ENCODE data around the gene NKD1. TPM values are rescaled to one million over a fixed set of nuclear protein-coding genes. Genes with fewer than 3 reads are reported as not detected.

The NKD1 gene
- total RNA-seq, 2 donors from 2014 or later = 2.3 TPM

DNA sequence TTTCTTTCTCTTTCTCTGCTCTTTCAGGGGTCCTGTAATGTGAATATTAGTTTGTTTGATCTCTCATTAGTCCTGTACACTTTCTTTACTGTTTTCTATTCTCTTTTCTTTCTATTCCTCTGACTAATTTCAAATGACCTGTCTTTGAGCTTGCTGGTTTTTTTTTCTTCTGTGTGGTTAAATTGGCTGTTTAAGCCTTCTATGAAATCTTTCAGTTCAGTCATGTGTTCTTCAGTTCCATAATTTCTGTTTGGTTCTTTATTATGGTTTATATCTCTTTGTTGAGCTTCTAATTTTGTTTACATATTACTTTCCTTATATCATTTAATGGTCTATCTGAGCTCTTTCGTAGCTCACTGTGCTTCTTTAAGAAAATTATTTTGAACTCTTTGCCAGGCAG, 31.3 kb upstream of the NKD1 start:
- intact Hi-C loops (cut with DNase I) = no loop called here
- H3K27ac ChIP-seq = no peak overlapping the region

DNA sequence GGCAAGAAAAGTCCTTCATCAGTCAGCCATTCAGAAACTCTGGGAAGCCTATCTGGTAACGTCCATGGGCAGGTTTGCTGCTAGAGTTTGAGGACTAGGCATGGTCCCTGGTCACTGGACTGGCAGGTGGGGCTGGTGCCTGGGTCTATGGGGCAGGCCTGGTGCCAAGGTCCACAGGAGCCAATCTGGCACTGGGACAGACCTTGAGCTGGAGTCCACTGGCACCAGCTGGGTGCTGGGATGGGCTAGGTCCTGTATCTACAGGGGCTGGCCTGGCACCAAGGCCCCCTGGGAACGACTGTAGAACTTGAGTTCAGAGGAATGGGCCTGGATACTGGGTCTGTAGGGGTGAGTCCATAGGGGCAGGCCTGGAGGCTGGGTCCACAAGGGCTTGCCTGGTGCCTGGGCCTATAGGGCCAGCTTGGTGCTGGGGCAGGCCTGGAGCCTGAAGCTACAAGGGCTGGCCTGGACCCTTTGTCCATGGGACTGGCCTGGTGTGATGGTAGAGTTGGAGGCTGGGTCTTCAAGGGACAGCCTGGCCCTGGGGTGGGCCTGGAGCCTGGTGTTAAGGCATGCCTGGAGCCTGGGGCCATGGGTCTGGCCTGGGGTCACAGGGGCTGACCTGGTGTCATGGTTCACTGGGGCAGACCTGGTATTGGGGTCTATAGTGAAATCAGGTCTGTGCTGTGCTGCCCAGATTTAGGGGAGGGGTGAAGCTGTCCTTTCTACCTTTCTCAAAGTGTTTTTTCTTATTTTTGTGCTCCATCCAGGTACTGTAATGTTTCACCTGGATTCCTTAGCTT, 30.5 kb upstream of the NKD1 start:
- H3K27me3 ChIP-seq = no peaks in the 10 kb centered on the region
- no peaks in the 10 kb centered on the region for H3K36me3 ChIP-seq
- no peak for DNase-seq
- no peaks in the 10 kb centered on the region for H3K9me3 ChIP-seq
- no peak overlapping the region for H3K9ac ChIP-seq (ENCODE audit: low read depth in 2 of 2, low read length in 2 of 2)
- no peak overlapping the region for H3K4me3 ChIP-seq
- no peak overlapping the region for H3K27ac ChIP-seq
- TF ChIP-seq, protein P1, sequence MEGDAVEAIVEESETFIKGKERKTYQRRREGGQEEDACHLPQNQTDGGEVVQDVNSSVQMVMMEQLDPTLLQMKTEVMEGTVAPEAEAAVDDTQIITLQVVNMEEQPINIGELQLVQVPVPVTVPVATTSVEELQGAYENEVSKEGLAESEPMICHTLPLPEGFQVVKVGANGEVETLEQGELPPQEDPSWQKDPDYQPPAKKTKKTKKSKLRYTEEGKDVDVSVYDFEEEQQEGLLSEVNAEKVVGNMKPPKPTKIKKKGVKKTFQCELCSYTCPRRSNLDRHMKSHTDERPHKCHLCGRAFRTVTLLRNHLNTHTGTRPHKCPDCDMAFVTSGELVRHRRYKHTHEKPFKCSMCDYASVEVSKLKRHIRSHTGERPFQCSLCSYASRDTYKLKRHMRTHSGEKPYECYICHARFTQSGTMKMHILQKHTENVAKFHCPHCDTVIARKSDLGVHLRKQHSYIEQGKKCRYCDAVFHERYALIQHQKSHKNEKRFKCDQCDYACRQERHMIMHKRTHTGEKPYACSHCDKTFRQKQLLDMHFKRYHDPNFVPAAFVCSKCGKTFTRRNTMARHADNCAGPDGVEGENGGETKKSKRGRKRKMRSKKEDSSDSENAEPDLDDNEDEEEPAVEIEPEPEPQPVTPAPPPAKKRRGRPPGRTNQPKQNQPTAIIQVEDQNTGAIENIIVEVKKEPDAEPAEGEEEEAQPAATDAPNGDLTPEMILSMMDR (IDR thresholded peaks at IDR 0.05) = no peak
- intact Hi-C loops (cut with DNase I) = no loop called here
- no peaks in the 10 kb centered on the region for H3K4me1 ChIP-seq

More for the DNA sequence above, 31.3 kb upstream of the NKD1 start:
- H3K4me1 ChIP-seq = no peaks in the 10 kb centered on the region
- DNase-seq = no peak
- H3K9ac ChIP-seq (ENCODE audit: low read depth in 2 of 2, low read length in 2 of 2) = no peak overlapping the region
- H3K9me3 ChIP-seq = no peaks in the 10 kb centered on the region
- no peaks in the 10 kb centered on the region for H3K27me3 ChIP-seq
- H3K36me3 ChIP-seq = no peaks in the 10 kb centered on the region
- TF ChIP-seq, protein P1 (IDR thresholded peaks at IDR 0.05) = no peak
- H3K4me3 ChIP-seq = no peak overlapping the region

DNA sequence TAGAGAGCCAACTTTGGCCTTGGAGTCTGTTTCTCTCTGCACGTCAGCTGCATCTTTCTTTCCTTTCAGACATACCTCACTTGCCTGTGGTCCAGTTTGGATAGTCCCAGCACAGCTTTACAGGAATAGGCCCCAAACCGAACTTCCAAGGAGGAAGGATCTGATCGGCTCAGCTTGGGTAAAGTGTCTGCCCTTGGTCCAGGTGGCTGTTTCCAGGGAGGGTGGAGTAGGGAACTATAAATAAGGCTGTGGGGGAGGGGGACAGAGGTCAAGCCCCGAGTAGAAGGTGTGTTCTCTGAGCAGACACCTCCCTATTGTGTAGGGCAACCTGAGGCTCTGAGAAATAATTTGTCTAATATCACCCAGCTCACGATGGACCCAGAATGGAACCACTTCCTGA, 29.2 kb upstream of the NKD1 start:
- Histone ChIP-seq H3K4me1 (no peaks in the 10 kb centered on the region), H3K4me3 (no peak overlapping the region), H3K9ac (ENCODE audit: low read depth in 2 of 2, low read length in 2 of 2) (no peak overlapping the region), H3K36me3 (no peaks in the 10 kb centered on the region), H3K27ac (no peak overlapping the region), H3K27me3 (no peaks in the 10 kb centered on the region), H3K9me3 (no peaks in the 10 kb centered on the region)
- DNase-seq = no peak
- TF ChIP-seq, protein P1 (IDR thresholded peaks at IDR 0.05) = no peak
- intact Hi-C loops (cut with DNase I) = no loop called here

DNA sequence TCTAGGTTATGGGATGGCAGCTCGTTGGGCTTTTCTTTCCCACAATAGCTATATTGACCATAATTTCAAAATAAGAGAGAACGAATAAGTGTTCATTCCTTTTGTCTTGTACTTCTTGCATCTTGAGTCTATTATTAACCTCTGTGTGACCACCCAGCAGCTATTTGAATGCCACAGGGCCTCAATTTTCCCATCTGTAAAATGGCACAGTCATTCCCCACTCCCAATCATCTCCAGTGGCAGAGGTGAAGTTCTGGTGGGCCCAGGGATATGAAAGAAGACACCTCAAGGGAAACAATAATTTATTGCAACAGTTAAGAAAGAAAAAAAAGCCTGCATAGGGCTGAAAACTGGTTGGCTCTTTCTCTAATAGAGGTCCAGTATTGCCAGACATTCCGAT, 28.6 kb upstream of the NKD1 start:
- intact Hi-C loops (cut with DNase I) = no loop called here
- Histone ChIP-seq H3K36me3 (no peaks in the 10 kb centered on the region), H3K4me3 (no peak overlapping the region), H3K27ac (no peak overlapping the region), H3K9ac (ENCODE audit: low read depth in 2 of 2, low read length in 2 of 2) (no peak overlapping the region), H3K4me1 (no peaks in the 10 kb centered on the region), H3K27me3 (no peaks in the 10 kb centered on the region), H3K9me3 (no peaks in the 10 kb centered on the region)
- no peak for DNase-seq
- TF ChIP-seq, protein P1 (IDR thresholded peaks at IDR 0.05) = no peak

DNA sequence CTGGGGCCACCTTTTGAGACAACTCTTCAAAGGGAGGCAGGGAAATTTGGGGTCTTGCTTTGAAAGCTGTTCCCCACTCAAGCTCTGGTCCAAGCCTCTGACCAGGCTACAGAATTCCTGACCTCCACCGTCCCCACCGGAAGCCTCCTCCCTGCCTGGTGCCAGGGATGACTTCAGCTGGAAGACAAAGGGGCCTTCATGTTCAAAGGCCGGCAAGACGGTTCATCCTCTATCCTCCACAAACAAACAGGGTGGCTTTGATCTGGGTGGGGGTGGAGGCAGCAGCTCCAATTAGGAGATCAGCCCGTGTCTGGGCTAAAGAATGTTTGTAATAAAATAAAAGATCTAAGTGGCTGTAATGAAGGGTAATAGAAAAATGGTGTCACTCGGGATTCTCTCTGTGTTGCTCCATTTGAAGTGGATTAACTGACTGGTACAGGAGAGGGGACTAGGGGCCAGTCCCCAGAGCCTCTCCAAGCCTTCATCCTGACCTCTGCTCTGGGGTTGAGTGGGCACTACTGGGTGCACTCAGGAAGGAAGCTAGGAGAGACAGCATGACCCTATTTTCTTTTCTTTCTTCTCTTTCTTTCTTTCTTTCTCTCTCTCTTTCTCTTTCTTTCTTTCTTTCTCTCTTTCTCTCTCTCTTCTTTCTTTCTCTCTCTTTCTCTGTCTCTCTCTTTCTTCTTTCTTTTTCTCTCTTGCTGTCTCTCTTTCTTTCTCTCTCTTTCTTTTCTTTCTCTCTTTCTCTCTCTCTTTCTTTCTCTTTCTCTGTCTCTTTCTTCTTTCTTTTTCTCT, 27.5 kb upstream of the NKD1 start:
- no peak overlapping the region for H3K4me3 ChIP-seq
- no peak for DNase-seq
- intact Hi-C loops (cut with DNase I) = no loop called here
- no peaks in the 10 kb centered on the region for H3K36me3 ChIP-seq
- H3K27ac ChIP-seq = no peak overlapping the region
- H3K9ac ChIP-seq (ENCODE audit: low read depth in 2 of 2, low read length in 2 of 2) = no peak overlapping the region
- H3K9me3 ChIP-seq = no peaks in the 10 kb centered on the region
- TF ChIP-seq, protein P1 (IDR thresholded peaks at IDR 0.05) = no peak
- no peaks in the 10 kb centered on the region for H3K27me3 ChIP-seq
- no peaks in the 10 kb centered on the region for H3K4me1 ChIP-seq

Data from colonic mucosa (tissue), 4 donors.